Measurements from ENCODE around the gene SLC35B1. TPM values are rescaled to one million over a fixed set of nuclear protein-coding genes. Genes with fewer than 3 reads are reported as not detected.

The SLC35B1 gene
- total RNA-seq, 1 donor from 2014 or later, result 84.3 TPM

GRCh38 chr17:49694847-49695697 is 12.7 kb downstream of the SLC35B1 start:
- Mint-ChIP-seq H3K27me3 (ENCODE audit: unreplicated experiment) (peaks cover 6% of the 10 kb centered on the region), H3K9me3 (ENCODE audit: unreplicated experiment) (no peaks in the 10 kb centered on the region), H3K36me3 (ENCODE audit: low read depth, unreplicated experiment) (peaks cover 8% of the 10 kb centered on the region), H3K27ac (ENCODE audit: unreplicated experiment) (peak overlapping the region; percentile 8), H3K4me3 (ENCODE audit: unreplicated experiment) (no peak overlapping the region), H3K4me1 (ENCODE audit: unreplicated experiment) (peaks cover 27% of the 10 kb centered on the region)
- peak; percentile 69 for DNase-seq (ENCODE audit: low spot score)
- TF ChIP-seq, protein P1, sequence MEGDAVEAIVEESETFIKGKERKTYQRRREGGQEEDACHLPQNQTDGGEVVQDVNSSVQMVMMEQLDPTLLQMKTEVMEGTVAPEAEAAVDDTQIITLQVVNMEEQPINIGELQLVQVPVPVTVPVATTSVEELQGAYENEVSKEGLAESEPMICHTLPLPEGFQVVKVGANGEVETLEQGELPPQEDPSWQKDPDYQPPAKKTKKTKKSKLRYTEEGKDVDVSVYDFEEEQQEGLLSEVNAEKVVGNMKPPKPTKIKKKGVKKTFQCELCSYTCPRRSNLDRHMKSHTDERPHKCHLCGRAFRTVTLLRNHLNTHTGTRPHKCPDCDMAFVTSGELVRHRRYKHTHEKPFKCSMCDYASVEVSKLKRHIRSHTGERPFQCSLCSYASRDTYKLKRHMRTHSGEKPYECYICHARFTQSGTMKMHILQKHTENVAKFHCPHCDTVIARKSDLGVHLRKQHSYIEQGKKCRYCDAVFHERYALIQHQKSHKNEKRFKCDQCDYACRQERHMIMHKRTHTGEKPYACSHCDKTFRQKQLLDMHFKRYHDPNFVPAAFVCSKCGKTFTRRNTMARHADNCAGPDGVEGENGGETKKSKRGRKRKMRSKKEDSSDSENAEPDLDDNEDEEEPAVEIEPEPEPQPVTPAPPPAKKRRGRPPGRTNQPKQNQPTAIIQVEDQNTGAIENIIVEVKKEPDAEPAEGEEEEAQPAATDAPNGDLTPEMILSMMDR (IDR thresholded peaks at IDR 0.05; ENCODE audit: unreplicated experiment), result peak; percentile 91

- H3K9me3 Mint-ChIP-seq (ENCODE audit: unreplicated experiment), result no peaks in the 10 kb centered on the region
- H3K4me3 Mint-ChIP-seq (ENCODE audit: unreplicated experiment), result no peak overlapping the region
- no peak overlapping the region for H3K27ac Mint-ChIP-seq (ENCODE audit: unreplicated experiment)
- H3K27me3 Mint-ChIP-seq (ENCODE audit: unreplicated experiment), result peaks cover 8% of the 10 kb centered on the region
- peaks cover 41% of the 10 kb centered on the region for H3K4me1 Mint-ChIP-seq (ENCODE audit: unreplicated experiment)
- H3K36me3 Mint-ChIP-seq (ENCODE audit: low read depth, unreplicated experiment), result no peaks in the 10 kb centered on the region
- TF ChIP-seq, protein P1 (IDR thresholded peaks at IDR 0.05; ENCODE audit: unreplicated experiment), result no peak
- DNase-seq (ENCODE audit: low spot score), result no peak
Observed at GRCh38 chr17:49692751-49693150, 15.0 kb downstream of the SLC35B1 start.

GRCh38 chr17:49691677-49692191 is 16.0 kb downstream of the SLC35B1 start:
- Mint-ChIP-seq H3K9me3 (ENCODE audit: unreplicated experiment) (no peaks in the 10 kb centered on the region), H3K27ac (ENCODE audit: unreplicated experiment) (peak overlapping the region; percentile 10), H3K4me1 (ENCODE audit: unreplicated experiment) (peaks cover 47% of the 10 kb centered on the region), H3K36me3 (ENCODE audit: low read depth, unreplicated experiment) (no peaks in the 10 kb centered on the region), H3K4me3 (ENCODE audit: unreplicated experiment) (peak overlapping the region; percentile 52), H3K27me3 (ENCODE audit: unreplicated experiment) (peaks cover 8% of the 10 kb centered on the region)
- TF ChIP-seq, protein P1 (IDR thresholded peaks at IDR 0.05; ENCODE audit: unreplicated experiment), result no peak
- no peak for DNase-seq (ENCODE audit: low spot score)

DNA sequence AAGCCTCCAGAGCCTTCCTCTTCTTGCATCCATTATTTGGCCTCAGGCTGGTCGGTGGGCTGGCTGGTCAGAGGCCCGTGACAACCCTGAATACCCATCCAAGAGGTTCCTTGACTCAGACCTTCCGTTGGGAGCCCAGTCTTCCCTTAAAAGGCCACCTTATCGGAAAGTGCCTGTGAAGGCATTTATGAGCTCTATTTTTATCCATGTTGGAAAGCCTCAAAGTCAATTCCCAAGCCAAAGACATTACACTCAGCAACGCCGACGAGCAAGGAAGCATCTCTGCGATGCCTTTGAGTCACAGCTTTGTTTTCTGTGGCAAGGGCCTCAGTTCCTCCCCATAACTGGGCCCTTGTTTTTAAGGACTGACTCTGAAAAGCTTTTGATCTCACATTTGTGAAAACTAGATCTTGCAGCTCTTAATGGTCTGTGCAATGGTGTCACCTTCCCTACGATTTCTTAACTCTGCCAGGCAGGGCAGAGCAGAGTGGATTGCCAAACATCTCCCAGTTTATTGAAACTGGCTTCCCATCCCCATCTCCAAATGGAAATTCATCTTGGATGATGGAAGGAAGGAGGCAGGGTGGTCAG is 16.6 kb downstream of the SLC35B1 start:
- peak overlapping the region; percentile 10 for H3K27ac Mint-ChIP-seq (ENCODE audit: unreplicated experiment)
- peaks cover 49% of the 10 kb centered on the region for H3K4me1 Mint-ChIP-seq (ENCODE audit: unreplicated experiment)
- H3K9me3 Mint-ChIP-seq (ENCODE audit: unreplicated experiment), result no peaks in the 10 kb centered on the region
- TF ChIP-seq, protein P1 (IDR thresholded peaks at IDR 0.05; ENCODE audit: unreplicated experiment), result no peak
- H3K36me3 Mint-ChIP-seq (ENCODE audit: low read depth, unreplicated experiment), result no peaks in the 10 kb centered on the region
- peaks cover 8% of the 10 kb centered on the region for H3K27me3 Mint-ChIP-seq (ENCODE audit: unreplicated experiment)
- DNase-seq (ENCODE audit: low spot score), result no peak
- peak overlapping the region; percentile 52 for H3K4me3 Mint-ChIP-seq (ENCODE audit: unreplicated experiment)

DNA sequence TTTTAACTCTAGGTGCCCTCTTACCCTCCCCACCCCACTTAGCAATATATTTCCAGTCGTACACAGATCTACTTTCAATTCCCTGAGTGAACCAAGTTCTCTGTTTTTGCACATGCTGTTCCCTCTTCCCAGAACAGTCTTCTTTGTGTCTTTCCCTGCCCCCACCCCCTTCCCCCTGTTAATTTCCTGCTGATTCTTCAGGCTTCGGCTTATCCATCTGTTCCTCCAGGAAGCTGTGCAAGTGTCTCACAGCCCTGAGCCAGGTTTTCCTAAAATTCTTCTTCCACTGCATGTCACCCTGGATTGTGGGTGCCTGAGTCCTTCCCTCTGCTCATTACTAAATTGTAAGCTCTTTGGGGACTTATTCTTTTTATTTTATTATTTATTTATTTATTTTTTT is 17.5 kb downstream of the SLC35B1 start:
- Mint-ChIP-seq H3K4me3 (ENCODE audit: unreplicated experiment) (no peak overlapping the region), H3K4me1 (ENCODE audit: unreplicated experiment) (peaks cover 46% of the 10 kb centered on the region), H3K27ac (ENCODE audit: unreplicated experiment) (peak overlapping the region; percentile 92), H3K36me3 (ENCODE audit: low read depth, unreplicated experiment) (no peaks in the 10 kb centered on the region), H3K9me3 (ENCODE audit: unreplicated experiment) (no peaks in the 10 kb centered on the region), H3K27me3 (ENCODE audit: unreplicated experiment) (peaks cover 7% of the 10 kb centered on the region)
- DNase-seq (ENCODE audit: low spot score), result no peak
- TF ChIP-seq, protein P1 (IDR thresholded peaks at IDR 0.05; ENCODE audit: unreplicated experiment), result no peak

Data from endothelial cell (in vitro differentiated cells).